Transverse colon (tissue), 4 donors: ENCODE results near the gene PEAK3.

Experiments
- EP300 ChIP-seq: sonication (generic); formaldehyde crosslinking; IDR thresholded peaks from one replicate; pipeline ENCODE4 v1.6.1; 2017; ENCODE audit warnings: antibody characterized with exemption, low read depth
- POLR2A ChIP-seq: fragments of 450-650 bp; IDR thresholded peaks from one replicate; pipeline ENCODE4 v1.6.1; 2016; ENCODE audit warnings: antibody characterized with exemption, mild to moderate bottlenecking, moderate library complexity
- POLR2AphosphoS5 ChIP-seq, 3 donors: sonication (generic); formaldehyde crosslinking; IDR thresholded peaks; one replicate each; pipeline ENCODE4 v1.6.1; 2016; ENCODE audit warnings: antibody characterized with exemption in 3 of 3
- TF ChIP-seq, protein P1 (sequence below), 5 experiments: fragments of 200-600 bp in 3 of 5; fragments of 450-650 bp in 2 of 5; sonication (generic) in 3 of 5; IDR thresholded peaks; 1 replicate in 2 of 5; 2 replicates in 3 of 5; pipeline ENCODE4 v1.5.1; 2016 to 2017; ENCODE audit warnings: antibody characterized with exemption in 5 of 5, inconsistent platforms in 3 of 5, mild to moderate bottlenecking in 2 of 5, moderate library complexity in 1 of 5

DNA sequence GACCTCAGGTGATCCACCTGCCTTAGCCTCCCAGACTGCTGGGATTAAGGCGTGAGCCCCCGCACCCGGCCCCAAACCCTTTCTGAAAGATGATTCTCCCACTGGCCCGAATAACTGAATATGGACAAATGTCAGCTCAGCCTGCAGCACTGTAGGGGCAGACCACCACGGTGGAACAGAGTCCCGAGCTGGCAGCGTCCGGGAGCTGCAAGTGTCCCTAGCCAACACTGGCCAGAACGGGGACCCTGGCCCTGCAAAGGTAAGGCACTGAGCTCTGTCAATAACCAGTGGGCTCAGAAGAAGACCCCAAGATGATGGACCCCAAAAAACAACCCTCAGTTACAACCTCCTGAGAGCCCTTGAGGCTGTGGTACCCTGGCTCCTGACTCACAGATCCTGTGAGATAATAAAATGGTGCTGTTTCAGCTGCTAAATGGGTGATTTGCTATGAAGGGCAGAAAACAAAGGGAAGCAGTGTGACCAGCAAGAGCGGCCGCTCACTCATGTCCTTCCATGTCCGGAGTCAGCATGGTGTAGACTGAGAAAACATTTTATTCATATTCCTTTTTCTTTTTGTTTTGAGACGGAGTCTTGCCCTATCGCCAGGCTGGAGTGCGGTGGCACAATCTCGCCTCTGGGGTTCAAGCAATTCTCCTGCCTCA is 44.9 kb upstream of the PEAK3 start:
- TF ChIP-seq, protein P1, sequence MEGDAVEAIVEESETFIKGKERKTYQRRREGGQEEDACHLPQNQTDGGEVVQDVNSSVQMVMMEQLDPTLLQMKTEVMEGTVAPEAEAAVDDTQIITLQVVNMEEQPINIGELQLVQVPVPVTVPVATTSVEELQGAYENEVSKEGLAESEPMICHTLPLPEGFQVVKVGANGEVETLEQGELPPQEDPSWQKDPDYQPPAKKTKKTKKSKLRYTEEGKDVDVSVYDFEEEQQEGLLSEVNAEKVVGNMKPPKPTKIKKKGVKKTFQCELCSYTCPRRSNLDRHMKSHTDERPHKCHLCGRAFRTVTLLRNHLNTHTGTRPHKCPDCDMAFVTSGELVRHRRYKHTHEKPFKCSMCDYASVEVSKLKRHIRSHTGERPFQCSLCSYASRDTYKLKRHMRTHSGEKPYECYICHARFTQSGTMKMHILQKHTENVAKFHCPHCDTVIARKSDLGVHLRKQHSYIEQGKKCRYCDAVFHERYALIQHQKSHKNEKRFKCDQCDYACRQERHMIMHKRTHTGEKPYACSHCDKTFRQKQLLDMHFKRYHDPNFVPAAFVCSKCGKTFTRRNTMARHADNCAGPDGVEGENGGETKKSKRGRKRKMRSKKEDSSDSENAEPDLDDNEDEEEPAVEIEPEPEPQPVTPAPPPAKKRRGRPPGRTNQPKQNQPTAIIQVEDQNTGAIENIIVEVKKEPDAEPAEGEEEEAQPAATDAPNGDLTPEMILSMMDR (IDR thresholded peaks at IDR 0.05): no peak
- TF ChIP-seq POLR2A (no peak), POLR2AphosphoS5 (IDR thresholded peaks at IDR 0.05) (no peak), EP300 (no peak)
